Measurements from ENCODE around the gene EXOC5. TPM values are rescaled to one million over a fixed set of nuclear protein-coding genes. Genes with fewer than 3 reads are reported as not detected.
"Not testable (repeated sequence)": the region's sequence is repeated elsewhere in the genome, so short reads cannot be mapped to it uniquely, and the experiment has no call there.

The EXOC5 gene
- total RNA-seq, 4 donors from 2014 or later: 43.5 to 58.6 (median 47.4) TPM

GRCh38 chr14:57243320-57243719 lies 25.4 kb downstream of the EXOC5 start:
- no peak for DNase-seq (ENCODE audit: low spot score in 2 of 2)
- H3K9me3 ChIP-seq: no peaks in the 10 kb centered on the region
- no peak for TF ChIP-seq EP300 (IDR thresholded peaks at IDR 0.05)
- TF ChIP-seq POLR2A (IDR thresholded peaks at IDR 0.05): no peak
- no peak for TF ChIP-seq CTCF (IDR thresholded peaks at IDR 0.05)
- peaks cover 0 to 29% (median 0%) of the 10 kb centered on the region in 3 donors for H3K36me3 ChIP-seq
- no peaks in the 10 kb centered on the region for H3K27me3 ChIP-seq
- no peak overlapping the region for H3K4me3 ChIP-seq
- H3K4me1 ChIP-seq: peaks cover 0 to 4% (median 0%) of the 10 kb centered on the region in 4 donors
- no peak overlapping the region for H3K27ac ChIP-seq

GRCh38 chr14:57240115-57240514 lies 28.6 kb downstream of the EXOC5 start:
- H3K36me3 ChIP-seq: peaks cover 0 to 35% (median 0%) of the 10 kb centered on the region in 3 donors
- H3K4me1 ChIP-seq; H3K4me3 ChIP-seq; H3K27me3 ChIP-seq; DNase-seq (ENCODE audit: low spot score in 2 of 2); H3K27ac ChIP-seq; H3K9me3 ChIP-seq: not testable (repeated sequence)
- 91 to 93% methylated on average over 7 of the region's 7 CpGs for WGBS, 2 donors

- no peak for TF ChIP-seq POLR2A (IDR thresholded peaks at IDR 0.05)
- TF ChIP-seq CTCF (IDR thresholded peaks at IDR 0.05): no peak
- TF ChIP-seq EP300 (IDR thresholded peaks at IDR 0.05): no peak
- no peaks in the 10 kb centered on the region for H3K4me1 ChIP-seq
- H3K9me3 ChIP-seq: no peaks in the 10 kb centered on the region
- no peak overlapping the region for H3K27ac ChIP-seq
- H3K4me3 ChIP-seq: no peak overlapping the region
- H3K36me3 ChIP-seq: peaks cover 0 to 78% (median 5%) of the 10 kb centered on the region in 3 donors
- DNase-seq (ENCODE audit: low spot score in 2 of 2): no peak
- no peaks in the 10 kb centered on the region for H3K27me3 ChIP-seq
- WGBS, 2 donors: 92 to 94% methylated on average over 1 of the region's 1 CpG
These were observed 36.7 kb downstream of the EXOC5 start for GRCh38 chr14:57232006-57232405.

- H3K36me3 ChIP-seq: peaks cover 0 to 67% (median 2%) of the 10 kb centered on the region in 3 donors
- H3K9me3 ChIP-seq; DNase-seq (ENCODE audit: low spot score in 2 of 2); H3K27ac ChIP-seq; H3K4me1 ChIP-seq; H3K27me3 ChIP-seq; H3K4me3 ChIP-seq: not testable (repeated sequence)
- WGBS, 2 donors: 94 to 98% methylated on average over 2 of the region's 2 CpGs
These were observed 40.4 kb downstream of the EXOC5 start for GRCh38 chr14:57228320-57228719.

GRCh38 chr14:57227083-57227482 lies 41.6 kb downstream of the EXOC5 start:
- no peak for TF ChIP-seq POLR2A (IDR thresholded peaks at IDR 0.05)
- no peak for TF ChIP-seq CTCF (IDR thresholded peaks at IDR 0.05)
- TF ChIP-seq EP300 (IDR thresholded peaks at IDR 0.05): no peak
- H3K27me3 ChIP-seq: no peaks in the 10 kb centered on the region
- peaks cover 0 to 3% (median 0%) of the 10 kb centered on the region in 4 donors for H3K4me1 ChIP-seq
- DNase-seq (ENCODE audit: low spot score in 2 of 2): no peak
- H3K27ac ChIP-seq: no peak overlapping the region
- WGBS, 2 donors: 58 to 72% methylated on average over 2 of the region's 2 CpGs
- H3K4me3 ChIP-seq: no peak overlapping the region
- peaks cover 0 to 56% (median 2%) of the 10 kb centered on the region in 3 donors for H3K36me3 ChIP-seq
- H3K9me3 ChIP-seq: no peaks in the 10 kb centered on the region

- Histone ChIP-seq H3K27ac (no peak overlapping the region), H3K4me1 (peaks cover 0 to 3% (median 0%) of the 10 kb centered on the region in 4 donors), H3K27me3 (no peaks in the 10 kb centered on the region), H3K9me3 (no peaks in the 10 kb centered on the region), H3K36me3 (peaks cover 0 to 44% (median 8%) of the 10 kb centered on the region in 3 donors), H3K4me3 (no peak overlapping the region)
- DNase-seq (ENCODE audit: low spot score in 2 of 2): no peak
- whole genome bisulfite sequencing, 2 donors: 88 to 97% methylated on average over 3 of the region's 3 CpGs
- TF ChIP-seq EP300 (IDR thresholded peaks at IDR 0.05) (no peak), POLR2A (IDR thresholded peaks at IDR 0.05) (no peak), CTCF (IDR thresholded peaks at IDR 0.05) (no peak)
These were observed 46.8 kb downstream of the EXOC5 start for GRCh38 chr14:57221931-57222330.

All from tibial nerve (tissue), 4 donors.